ENCODE data around the gene GPR146. TPM values are rescaled to one million over a fixed set of nuclear protein-coding genes. Genes with fewer than 3 reads are reported as not detected.

Gene GPR146
- total RNA-seq, 1 experiment from 2014 or later = 2.9 TPM

DNA sequence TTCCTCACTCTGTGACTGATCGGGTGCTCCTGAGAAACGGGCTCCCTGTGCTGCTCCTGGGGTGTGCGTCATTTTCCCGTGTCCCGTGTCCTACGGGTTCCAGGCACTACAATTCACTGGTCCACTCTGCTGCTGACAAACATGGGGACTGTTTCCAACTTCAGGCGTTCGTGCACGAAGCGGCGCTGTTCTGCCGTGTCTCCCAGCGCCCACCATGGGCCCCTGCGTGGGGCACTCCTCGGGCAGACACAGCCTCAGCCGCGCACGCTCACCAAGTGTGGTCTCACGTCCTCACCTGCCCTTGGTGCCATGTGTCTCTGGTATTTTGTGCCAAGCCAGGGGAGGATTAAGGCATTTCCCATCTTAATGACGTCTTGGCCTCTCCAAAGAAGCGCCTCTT, 19.0 kb downstream of the GPR146 start:
- H3K27ac ChIP-seq (ENCODE audit: low read length) = no peak overlapping the region
- no peak for DNase-seq (ENCODE audit: low read depth, low spot score)
- no peak for TF ChIP-seq TCF7L2 (IDR thresholded peaks at IDR 0.05; ENCODE audit: low read depth, low read length)
- TF ChIP-seq POLR2AphosphoS5 (IDR thresholded peaks at IDR 0.05; ENCODE audit: low read depth, low read length) = no peak
- TF ChIP-seq, protein P1, sequence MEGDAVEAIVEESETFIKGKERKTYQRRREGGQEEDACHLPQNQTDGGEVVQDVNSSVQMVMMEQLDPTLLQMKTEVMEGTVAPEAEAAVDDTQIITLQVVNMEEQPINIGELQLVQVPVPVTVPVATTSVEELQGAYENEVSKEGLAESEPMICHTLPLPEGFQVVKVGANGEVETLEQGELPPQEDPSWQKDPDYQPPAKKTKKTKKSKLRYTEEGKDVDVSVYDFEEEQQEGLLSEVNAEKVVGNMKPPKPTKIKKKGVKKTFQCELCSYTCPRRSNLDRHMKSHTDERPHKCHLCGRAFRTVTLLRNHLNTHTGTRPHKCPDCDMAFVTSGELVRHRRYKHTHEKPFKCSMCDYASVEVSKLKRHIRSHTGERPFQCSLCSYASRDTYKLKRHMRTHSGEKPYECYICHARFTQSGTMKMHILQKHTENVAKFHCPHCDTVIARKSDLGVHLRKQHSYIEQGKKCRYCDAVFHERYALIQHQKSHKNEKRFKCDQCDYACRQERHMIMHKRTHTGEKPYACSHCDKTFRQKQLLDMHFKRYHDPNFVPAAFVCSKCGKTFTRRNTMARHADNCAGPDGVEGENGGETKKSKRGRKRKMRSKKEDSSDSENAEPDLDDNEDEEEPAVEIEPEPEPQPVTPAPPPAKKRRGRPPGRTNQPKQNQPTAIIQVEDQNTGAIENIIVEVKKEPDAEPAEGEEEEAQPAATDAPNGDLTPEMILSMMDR (IDR thresholded peaks at IDR 0.05) = no peak
- TF ChIP-seq SIN3A (IDR thresholded peaks at IDR 0.05; ENCODE audit: borderline replicate concordance, insufficient read depth, low read depth, low read length) = no peak
- TF ChIP-seq, protein P2, sequence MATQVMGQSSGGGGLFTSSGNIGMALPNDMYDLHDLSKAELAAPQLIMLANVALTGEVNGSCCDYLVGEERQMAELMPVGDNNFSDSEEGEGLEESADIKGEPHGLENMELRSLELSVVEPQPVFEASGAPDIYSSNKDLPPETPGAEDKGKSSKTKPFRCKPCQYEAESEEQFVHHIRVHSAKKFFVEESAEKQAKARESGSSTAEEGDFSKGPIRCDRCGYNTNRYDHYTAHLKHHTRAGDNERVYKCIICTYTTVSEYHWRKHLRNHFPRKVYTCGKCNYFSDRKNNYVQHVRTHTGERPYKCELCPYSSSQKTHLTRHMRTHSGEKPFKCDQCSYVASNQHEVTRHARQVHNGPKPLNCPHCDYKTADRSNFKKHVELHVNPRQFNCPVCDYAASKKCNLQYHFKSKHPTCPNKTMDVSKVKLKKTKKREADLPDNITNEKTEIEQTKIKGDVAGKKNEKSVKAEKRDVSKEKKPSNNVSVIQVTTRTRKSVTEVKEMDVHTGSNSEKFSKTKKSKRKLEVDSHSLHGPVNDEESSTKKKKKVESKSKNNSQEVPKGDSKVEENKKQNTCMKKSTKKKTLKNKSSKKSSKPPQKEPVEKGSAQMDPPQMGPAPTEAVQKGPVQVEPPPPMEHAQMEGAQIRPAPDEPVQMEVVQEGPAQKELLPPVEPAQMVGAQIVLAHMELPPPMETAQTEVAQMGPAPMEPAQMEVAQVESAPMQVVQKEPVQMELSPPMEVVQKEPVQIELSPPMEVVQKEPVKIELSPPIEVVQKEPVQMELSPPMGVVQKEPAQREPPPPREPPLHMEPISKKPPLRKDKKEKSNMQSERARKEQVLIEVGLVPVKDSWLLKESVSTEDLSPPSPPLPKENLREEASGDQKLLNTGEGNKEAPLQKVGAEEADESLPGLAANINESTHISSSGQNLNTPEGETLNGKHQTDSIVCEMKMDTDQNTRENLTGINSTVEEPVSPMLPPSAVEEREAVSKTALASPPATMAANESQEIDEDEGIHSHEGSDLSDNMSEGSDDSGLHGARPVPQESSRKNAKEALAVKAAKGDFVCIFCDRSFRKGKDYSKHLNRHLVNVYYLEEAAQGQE (IDR thresholded peaks at IDR 0.05; ENCODE audit: insufficient read depth in 1 of 2, low read depth in 2 of 2, low read length in 1 of 2) = no peak
- H3K27me3 ChIP-seq (ENCODE audit: control insufficient read depth, insufficient read depth, low read length) = no peaks in the 10 kb centered on the region
- CTCF ChIA-PET = no interaction called here
- in situ Hi-C loops (cut with HindIII; ENCODE audit: low pct_unique_long_range_greater_than_20kb, low sequenced_read_pairs) = no loop called here
- intact Hi-C loops (cut with micrococcal nuclease; ENCODE audit: unreplicated experiment) = no loop called here
- no TSS peak for BruUV-seq (replicated peaks)
- ATAC-seq = no peak
- no peak overlapping the region for H3K4me3 ChIP-seq (ENCODE audit: low read depth in 2 of 2, low read length in 2 of 2)
- POLR2A ChIA-PET = no interaction called here
- no peaks in the 10 kb centered on the region for H3K9me3 ChIP-seq (ENCODE audit: control insufficient read depth, insufficient read depth, low read depth, low read length)
- H3K36me3 ChIP-seq (ENCODE audit: control insufficient read depth, insufficient read depth, low read length) = no peaks in the 10 kb centered on the region
- H3K4me1 ChIP-seq (ENCODE audit: control insufficient read depth, insufficient read depth, low read length) = peaks cover 13% of the 10 kb centered on the region

DNA sequence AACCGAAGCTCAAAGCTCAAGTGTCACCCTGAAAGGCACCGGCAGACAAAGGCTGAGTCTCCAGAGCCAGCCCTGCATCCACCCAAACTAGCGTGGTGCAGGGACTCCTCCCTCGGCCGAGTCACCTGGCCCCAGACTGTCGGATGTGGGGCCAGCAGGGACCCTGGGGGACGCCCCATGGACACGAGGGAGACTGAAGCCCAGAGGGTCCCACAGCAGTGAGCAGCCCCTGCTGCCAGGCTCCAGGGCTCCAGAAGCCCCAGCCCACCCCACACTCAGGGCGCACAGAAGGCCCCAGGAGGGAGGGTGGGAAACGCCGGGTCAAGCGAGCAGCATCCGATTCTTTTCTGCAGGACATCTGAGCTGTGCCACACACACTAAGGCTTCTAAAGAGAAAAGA, 20.2 kb downstream of the GPR146 start:
- in situ Hi-C loops (cut with HindIII; ENCODE audit: low pct_unique_long_range_greater_than_20kb, low sequenced_read_pairs) = no loop called here
- no TSS peak for BruUV-seq (replicated peaks)
- CTCF ChIA-PET = interaction anchor here (2.6 kb wide), 1 partner anchor 71 kb away, joined by 49 read pairs; no protein-coding TSS in a partner anchor

More for the DNA sequence above, 20.2 kb downstream of the GPR146 start:
- ATAC-seq (no peak), DNase-seq (ENCODE audit: low read depth, low spot score) (no peak)
- no peaks in the 10 kb centered on the region for H3K36me3 ChIP-seq (ENCODE audit: control insufficient read depth, insufficient read depth, low read length)
- H3K27me3 ChIP-seq (ENCODE audit: control insufficient read depth, insufficient read depth, low read length) = no peaks in the 10 kb centered on the region
- H3K4me3 ChIP-seq (ENCODE audit: low read depth in 2 of 2, low read length in 2 of 2) = no peak overlapping the region
- intact Hi-C loops (cut with micrococcal nuclease; ENCODE audit: unreplicated experiment) = loop anchor here (2.0 kb wide), 1 partner anchor 72 kb away; no protein-coding TSS in a partner anchor
- POLR2A ChIA-PET = no interaction called here
- TF ChIP-seq SIN3A (IDR thresholded peaks at IDR 0.05; ENCODE audit: borderline replicate concordance, insufficient read depth, low read depth, low read length) (no peak), POLR2AphosphoS5 (IDR thresholded peaks at IDR 0.05; ENCODE audit: low read depth, low read length) (no peak), TCF7L2 (IDR thresholded peaks at IDR 0.05; ENCODE audit: low read depth, low read length) (no peak)
- TF ChIP-seq, protein P2 (IDR thresholded peaks at IDR 0.05; ENCODE audit: insufficient read depth in 1 of 2, low read depth in 2 of 2, low read length in 1 of 2) = no peak
- TF ChIP-seq, protein P1 (IDR thresholded peaks at IDR 0.05) = no peak
- H3K9me3 ChIP-seq (ENCODE audit: control insufficient read depth, insufficient read depth, low read depth, low read length) = no peaks in the 10 kb centered on the region
- H3K27ac ChIP-seq (ENCODE audit: low read length) = no peak overlapping the region
- peaks cover 17% of the 10 kb centered on the region for H3K4me1 ChIP-seq (ENCODE audit: control insufficient read depth, insufficient read depth, low read length)

Data from Panc1 (cell line).